DMS53 treated with DMSO at 0.1 percent for 48 hours (cell line): ENCODE results near the gene ACSM3.
"Not testable (repeated sequence)": the region's sequence is repeated elsewhere in the genome, so short reads cannot be mapped to it uniquely, and the experiment has no call there.

Source experiments
- DNase-seq: peaks from one replicate; lab custom pipeline; 2025; ENCODE audit not compliant: unreplicated experiment; lab: John Stamatoyannopoulos, UW

The ACSM3 gene

GRCh38 chr16:20755799-20756198 lies 8.0 kb upstream of the ACSM3 start:
- not testable (repeated sequence) for DNase-seq

GRCh38 chr16:20760346-20760745 lies 3.5 kb upstream of the ACSM3 start:
- no peak for DNase-seq

GRCh38 chr16:20761175-20761574 lies 2.6 kb upstream of the ACSM3 start:
- DNase-seq, result no peak

GRCh38 chr16:20762404-20763123 lies 1.2 kb upstream of the ACSM3 start:
- DNase-seq, result no peak

GRCh38 chr16:20764448-20764847 lies 634 bp downstream of the ACSM3 start:
- not testable (repeated sequence) for DNase-seq

GRCh38 chr16:20765732-20766131 lies 1.9 kb downstream of the ACSM3 start:
- no peak for DNase-seq

GRCh38 chr16:20766294-20766693 lies 2.5 kb downstream of the ACSM3 start:
- DNase-seq, result no peak

GRCh38 chr16:20767577-20767976 lies 3.8 kb downstream of the ACSM3 start:
- no peak for DNase-seq

GRCh38 chr16:20768121-20768520 lies 4.3 kb downstream of the ACSM3 start:
- no peak for DNase-seq

- no peak for DNase-seq
Measured at GRCh38 chr16:20768818-20769217, 5.0 kb downstream of the ACSM3 start.

- no peak for DNase-seq
Measured at GRCh38 chr16:20773679-20774078, 9.9 kb downstream of the ACSM3 start.

GRCh38 chr16:20774703-20775362 lies 11.0 kb downstream of the ACSM3 start:
- DNase-seq, result peak; percentile 58

GRCh38 chr16:20781697-20782096 lies 17.9 kb downstream of the ACSM3 start:
- no peak for DNase-seq

- DNase-seq, result no peak
Measured at GRCh38 chr16:20782470-20782869, 18.7 kb downstream of the ACSM3 start.

- no peak for DNase-seq
Measured at GRCh38 chr16:20784204-20784603, 20.4 kb downstream of the ACSM3 start.

- DNase-seq, result no peak
Measured at GRCh38 chr16:20789130-20789529, 25.3 kb downstream of the ACSM3 start.

- no peak for DNase-seq
Measured at GRCh38 chr16:20791923-20792612, 28.3 kb downstream of the ACSM3 start.

- DNase-seq, result no peak
Measured at GRCh38 chr16:20798364-20798763, 34.5 kb downstream of the ACSM3 start.

- DNase-seq, result no peak
Measured at GRCh38 chr16:20799599-20799998, 35.8 kb downstream of the ACSM3 start.

- DNase-seq, result no peak
Measured at GRCh38 chr16:20801278-20801677, 37.5 kb downstream of the ACSM3 start.

- no peak for DNase-seq
Measured at GRCh38 chr16:20803192-20803560, 39.4 kb downstream of the ACSM3 start.

- no peak for DNase-seq
Measured at GRCh38 chr16:20803561-20804214, 39.9 kb downstream of the ACSM3 start.
